SIG-M5 treated with dmso at 0.1 percent for 504 hours (cell line): ENCODE data around the gene BCL7C.

Experiments
- DNase-seq: peaks from one replicate; lab custom pipeline; 2025; ENCODE audit not compliant: unreplicated experiment; lab: John Stamatoyannopoulos, UW

The BCL7C gene

GRCh38 chr16:30922960-30923535, 29.2 kb upstream of the BCL7C start:
- peak; percentile 99 for DNase-seq

GRCh38 chr16:30922420-30922959, 28.6 kb upstream of the BCL7C start:
- DNase-seq = peak; percentile 99

- DNase-seq = peak; percentile 83
These were observed 28.0 kb upstream of the BCL7C start for GRCh38 chr16:30921748-30922419.

- DNase-seq = no peak
These were observed 27.5 kb upstream of the BCL7C start for GRCh38 chr16:30921459-30921747.

GRCh38 chr16:30920891-30921290, 27.0 kb upstream of the BCL7C start:
- no peak for DNase-seq

GRCh38 chr16:30918614-30919013, 24.7 kb upstream of the BCL7C start:
- DNase-seq = no peak

GRCh38 chr16:30914830-30915229, 21.0 kb upstream of the BCL7C start:
- no peak for DNase-seq

GRCh38 chr16:30912794-30913412, 19.0 kb upstream of the BCL7C start:
- DNase-seq = no peak

- DNase-seq = no peak
These were observed 16.7 kb upstream of the BCL7C start for GRCh38 chr16:30910427-30911029.

- no peak for DNase-seq
These were observed 13.2 kb upstream of the BCL7C start for GRCh38 chr16:30907064-30907463.

- DNase-seq = peak; percentile 35
These were observed 10.4 kb upstream of the BCL7C start for GRCh38 chr16:30904114-30904780.

- DNase-seq = peak; percentile 97
These were observed 9.7 kb upstream of the BCL7C start for GRCh38 chr16:30903596-30903995.

- no peak for DNase-seq
These were observed 9.1 kb upstream of the BCL7C start for GRCh38 chr16:30903002-30903401.

- DNase-seq = peak; percentile 57
These were observed 8.4 kb upstream of the BCL7C start for GRCh38 chr16:30902029-30902972.

- DNase-seq = peak; percentile 35
These were observed 7.5 kb upstream of the BCL7C start for GRCh38 chr16:30901201-30902028.

- DNase-seq = no peak
These were observed 6.7 kb upstream of the BCL7C start for GRCh38 chr16:30900588-30900987.

- DNase-seq = no peak
These were observed 5.9 kb upstream of the BCL7C start for GRCh38 chr16:30899794-30900193.

GRCh38 chr16:30896889-30897733, 3.2 kb upstream of the BCL7C start:
- peak; percentile 60 for DNase-seq
